Right renal cortex interstitium (tissue), 3 donors: ENCODE data around the gene CCZ1B. TPM values are rescaled to one million over a fixed set of nuclear protein-coding genes. Genes with fewer than 3 reads are reported as not detected.
"Not testable (repeated sequence)": the region's sequence is repeated elsewhere in the genome, so short reads cannot be mapped to it uniquely, and the experiment has no call there.

Source experiments
- DNase-seq, 3 donors: peaks; one replicate each; pipeline ENCODE4 v3.0.0-alpha.2; 2013; ENCODE audit warnings: low read depth in 3 of 3, low spot score in 2 of 3
- polyA plus RNA-seq, 3 donors: library from polyadenylated mRNA; unstranded; fragments of 120-200 nt; gene quantifications; one replicate each; pipeline ENCODE4 v1.2.1, GENCODE V29; 2013; ENCODE audit not compliant: insufficient read length in 3 of 3

CCZ1B gene
- polyA plus RNA-seq, result 10 to 100 TPM; 61.4 to 63.9 (median 63.3) TPM

DNA sequence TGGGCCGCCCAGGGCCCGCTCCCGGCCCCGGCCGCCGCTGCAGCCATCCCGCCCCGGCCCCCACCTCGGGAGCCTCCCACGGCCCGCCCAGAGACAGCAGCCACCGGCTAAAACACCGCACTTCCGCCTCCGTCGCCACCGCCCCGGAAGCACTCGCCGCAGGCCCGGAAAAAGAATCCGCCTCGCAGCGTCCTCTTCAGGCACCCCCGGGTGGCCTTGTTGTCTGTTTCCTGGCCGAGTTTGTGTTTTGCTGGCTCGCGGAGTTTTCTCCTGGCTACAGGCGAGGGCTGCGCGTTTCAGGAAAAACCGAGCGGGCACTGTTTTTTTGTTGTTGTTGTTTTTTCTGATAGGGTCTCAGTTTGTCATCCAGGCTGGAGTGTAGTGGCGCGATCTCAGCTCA is at the start of gene CCZ1B:
TSS of gene CCZ1B (minus strand) at position 125 of the 400 bp plus-strand sequence. CDS start at position 47, 78 bp downstream.
- peak; percentile 5 to 42 (median 12) for DNase-seq

GRCh38 chr7:6875022-6875421 is 48.9 kb upstream of the CCZ1B start:
- DNase-seq, result not testable (repeated sequence)

GRCh38 chr7:6872246-6872945 is 46.3 kb upstream of the CCZ1B start:
- not testable (repeated sequence) for DNase-seq

GRCh38 chr7:6871421-6872144 is 45.5 kb upstream of the CCZ1B start:
- DNase-seq, result not testable (repeated sequence)

DNA sequence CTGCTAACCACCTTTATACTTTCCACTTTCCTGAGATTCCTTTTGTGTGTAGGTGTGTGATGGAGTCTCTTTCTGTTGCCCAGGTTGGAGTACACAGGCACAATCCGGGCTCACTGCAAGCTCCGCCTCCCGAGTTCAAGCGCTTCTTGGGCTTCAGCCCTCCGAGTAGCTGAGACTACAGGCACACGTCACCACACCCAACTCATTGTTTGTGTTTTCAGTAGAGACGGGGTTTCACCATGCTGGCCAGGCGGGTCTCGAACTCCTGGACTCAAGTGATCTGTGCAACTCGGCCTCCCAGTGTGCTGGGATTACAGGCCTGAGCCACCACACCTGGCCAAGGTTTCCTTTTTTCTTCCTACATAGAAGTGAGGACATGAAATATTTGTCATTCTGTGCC is 38.7 kb upstream of the CCZ1B start:
- DNase-seq, result not testable (repeated sequence)

DNA sequence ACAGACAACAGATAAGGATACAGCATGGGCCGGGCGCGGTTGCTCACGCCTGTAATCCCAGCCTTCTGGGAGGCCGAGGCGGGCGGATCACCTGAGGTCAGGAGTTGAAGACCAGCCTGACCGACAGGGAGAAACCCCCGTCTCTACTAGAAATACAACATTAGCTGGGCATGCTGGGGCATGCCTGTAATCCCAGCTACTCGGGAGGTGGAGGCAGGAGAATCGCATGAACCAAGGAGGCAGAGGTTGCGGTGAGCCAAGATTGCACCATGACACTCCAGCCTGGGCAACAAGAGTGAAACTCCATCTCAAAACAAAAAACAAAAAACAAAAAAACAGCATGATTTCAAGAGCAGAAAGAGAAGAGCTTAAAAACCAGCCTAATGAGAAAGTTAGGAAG is 38.1 kb upstream of the CCZ1B start:
- not testable (repeated sequence) for DNase-seq

DNA sequence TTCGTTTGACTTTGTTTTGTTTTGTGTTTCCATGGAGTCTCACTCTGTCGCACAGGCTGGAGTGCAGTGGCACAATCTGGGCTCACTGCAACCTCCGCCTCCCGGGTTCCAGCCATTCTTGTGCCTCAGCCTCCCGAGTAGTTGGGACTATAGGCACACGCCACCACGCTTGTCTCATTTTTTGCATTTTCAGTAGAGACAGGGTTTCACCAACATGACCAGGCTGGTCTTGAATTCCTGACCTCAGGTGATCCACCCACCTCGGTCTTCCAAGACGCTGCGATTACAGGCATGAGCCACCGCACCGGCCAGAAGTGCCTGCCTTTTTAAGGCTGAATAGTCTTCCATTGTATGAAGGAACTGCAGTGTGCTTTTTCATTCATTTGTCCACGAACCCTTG is 36.8 kb upstream of the CCZ1B start:
- not testable (repeated sequence) for DNase-seq

GRCh38 chr7:6857721-6858314 is 31.7 kb upstream of the CCZ1B start:
- DNase-seq, result not testable (repeated sequence)

GRCh38 chr7:6855563-6856131 is 29.6 kb upstream of the CCZ1B start:
- not testable (repeated sequence) for DNase-seq

GRCh38 chr7:6854747-6855562 is 28.9 kb upstream of the CCZ1B start:
- not testable (repeated sequence) for DNase-seq

DNA sequence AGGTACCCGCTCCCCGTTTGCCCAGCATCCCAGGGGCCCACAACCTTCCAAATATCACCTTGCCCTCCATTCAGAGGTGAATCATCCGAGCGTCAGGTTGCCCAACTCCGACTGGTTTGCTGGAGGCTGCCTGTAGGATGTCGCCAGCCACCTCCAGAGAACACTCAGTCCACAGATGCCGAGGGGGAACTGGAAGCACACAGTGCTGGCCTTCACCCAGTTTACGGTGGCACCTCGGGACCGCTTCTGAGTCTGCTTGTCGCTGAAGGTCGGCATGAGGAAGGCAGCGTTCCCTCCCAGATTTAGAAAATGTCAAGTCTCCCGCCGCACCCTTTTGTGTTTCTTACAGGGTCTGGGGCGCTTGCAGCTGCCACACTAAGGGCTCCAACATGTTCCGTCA is 27.6 kb upstream of the CCZ1B start:
- DNase-seq, result not testable (repeated sequence)

GRCh38 chr7:6849127-6849526 is 23.1 kb upstream of the CCZ1B start:
- not testable (repeated sequence) for DNase-seq

GRCh38 chr7:6847751-6848150 is 21.7 kb upstream of the CCZ1B start:
- not testable (repeated sequence) for DNase-seq

- not testable (repeated sequence) for DNase-seq
Measured at GRCh38 chr7:6845971-6846449, 19.9 kb upstream of the CCZ1B start.

DNA sequence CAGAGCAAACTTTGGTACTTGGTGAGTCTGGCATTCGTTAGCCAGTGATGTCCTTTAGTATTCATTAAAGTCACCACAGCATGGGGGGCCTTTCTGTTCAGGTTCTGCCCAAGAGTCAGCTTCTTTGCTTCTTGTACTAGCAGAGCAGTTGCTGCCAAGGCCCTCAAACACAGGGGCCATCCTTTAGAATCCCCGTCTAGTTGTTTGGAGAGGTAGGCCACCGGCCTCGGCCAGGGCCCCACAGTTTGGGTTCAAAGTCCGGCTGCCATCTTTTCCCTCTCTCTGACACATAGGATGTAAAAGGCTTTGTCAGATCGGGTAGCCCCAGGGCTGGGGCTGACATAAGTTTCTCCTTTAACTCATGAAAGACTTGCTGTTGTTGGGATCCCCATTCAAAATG is 17.6 kb upstream of the CCZ1B start:
- not testable (repeated sequence) for DNase-seq

DNA sequence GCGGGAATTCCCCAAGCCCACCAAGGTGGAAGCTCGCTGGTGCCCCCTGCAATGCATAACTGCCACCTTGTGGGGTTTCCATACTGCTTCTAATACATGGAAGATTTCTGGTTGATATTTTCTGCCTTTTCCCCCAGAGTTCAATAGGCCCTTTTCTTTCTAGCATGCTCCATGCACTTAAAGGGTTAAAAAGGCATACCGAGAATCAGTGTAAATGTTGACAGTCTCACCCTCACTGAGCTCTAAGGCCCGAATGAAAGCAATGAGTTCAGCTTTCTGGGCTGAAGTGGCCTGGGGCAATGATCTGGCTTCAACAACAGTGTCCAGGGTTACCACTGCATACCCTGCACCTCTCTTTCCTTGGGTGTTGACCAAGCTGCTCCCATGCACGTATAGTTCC is 17.0 kb upstream of the CCZ1B start:
- DNase-seq, result not testable (repeated sequence)

DNA sequence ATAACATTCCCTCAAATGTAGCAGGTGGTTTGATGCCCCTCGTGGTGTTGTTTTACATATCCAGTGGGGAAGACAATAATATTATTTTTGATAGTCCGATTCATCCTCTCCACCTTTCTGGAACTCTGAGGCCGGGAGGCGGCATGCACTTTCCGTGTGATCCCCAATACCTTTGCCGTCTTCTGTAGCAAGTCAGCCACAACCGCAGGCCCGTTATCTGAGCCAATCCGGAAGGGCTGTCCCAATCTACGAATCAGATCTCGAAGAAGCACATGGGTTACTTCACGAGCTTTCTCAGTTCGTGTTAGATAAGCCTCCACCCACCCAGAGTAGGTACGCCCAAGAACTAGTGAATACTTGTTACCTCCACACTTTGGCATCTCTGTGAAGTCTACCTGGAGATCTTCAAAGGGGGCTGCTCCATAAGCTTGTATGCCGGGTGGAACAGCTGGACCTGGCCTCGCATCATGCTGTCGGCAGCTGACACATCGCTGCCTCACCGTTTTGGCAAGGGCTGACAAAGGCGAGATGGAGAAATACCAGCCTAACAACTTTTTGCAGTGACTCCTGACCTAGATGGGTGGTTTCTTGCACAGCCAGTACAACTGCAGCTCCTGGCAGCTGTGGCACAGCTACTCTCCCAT is 16.3 kb upstream of the CCZ1B start:
- DNase-seq, result not testable (repeated sequence)

DNA sequence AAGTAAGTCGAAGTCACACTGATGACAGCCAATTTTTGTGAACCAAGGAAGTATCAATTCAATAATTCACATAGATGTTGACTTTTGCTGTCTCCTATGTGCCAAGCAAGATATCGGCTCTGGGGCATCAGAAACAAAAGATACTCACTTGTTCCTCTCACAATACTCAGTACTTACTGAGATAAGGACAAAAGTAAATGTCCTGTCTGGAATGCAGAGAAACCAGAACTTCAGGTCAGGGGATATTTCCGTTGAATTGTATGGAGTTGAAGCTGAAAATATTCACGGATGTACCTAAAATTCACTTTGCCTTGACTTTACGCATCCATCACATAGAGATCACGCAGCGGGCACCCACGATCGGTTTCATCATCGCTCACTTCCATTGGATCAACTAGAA is 11.0 kb upstream of the CCZ1B start:
- DNase-seq, result not testable (repeated sequence)

GRCh38 chr7:6835521-6835920 is 9.4 kb upstream of the CCZ1B start:
- not testable (repeated sequence) for DNase-seq

DNA sequence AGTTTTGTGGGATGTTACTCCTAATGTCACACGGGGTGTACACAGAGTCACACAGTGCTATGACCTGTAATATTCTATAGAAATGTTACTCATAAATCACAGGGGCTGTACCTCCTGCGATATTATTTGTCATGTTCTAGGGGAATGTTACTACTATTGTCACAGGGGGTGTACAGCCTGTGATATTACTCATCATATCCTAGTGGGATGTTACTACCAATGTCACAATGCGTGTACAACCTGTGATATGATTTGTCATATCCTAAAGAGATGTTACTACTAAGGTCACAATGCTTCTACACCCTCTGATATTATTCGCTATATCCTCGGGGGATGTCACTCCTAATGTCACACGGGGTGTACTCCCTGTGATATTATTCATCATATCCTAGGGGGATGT is 7.6 kb upstream of the CCZ1B start:
- no peak for DNase-seq
